ENCODE results near the gene TRMT44. TPM values are rescaled to one million over a fixed set of nuclear protein-coding genes. Genes with fewer than 3 reads are reported as not detected.

The TRMT44 gene
- total RNA-seq, 1 experiment from 2014 or later: 25.8 TPM

DNA sequence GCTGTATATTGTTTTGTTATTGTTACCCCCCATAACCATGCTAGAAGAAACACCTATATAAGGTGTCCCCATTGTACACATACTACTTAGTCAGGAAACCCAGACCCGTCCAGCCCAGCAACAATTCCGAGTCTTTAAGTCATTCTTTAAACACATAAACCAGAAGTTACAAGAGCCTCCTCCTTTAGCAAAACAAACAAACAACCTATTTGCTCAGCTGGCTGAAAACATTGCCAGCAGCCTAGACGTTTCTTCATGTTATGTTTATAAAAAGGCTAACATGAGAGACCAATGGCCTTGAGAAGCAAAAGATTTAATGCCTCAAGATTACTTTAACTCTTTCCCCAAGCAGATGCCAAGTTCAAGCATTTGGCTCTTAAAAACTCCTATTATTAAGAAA is 1.4 kb upstream of the TRMT44 start:
- H2AFZ ChIP-seq (ENCODE audit: low read depth, low read length, poor library complexity, severe bottlenecking): no peak overlapping the region
- H3K4me2 ChIP-seq (ENCODE audit: low read length): peak overlapping the region; percentile 93
- no TSS peak for BruUV-seq (replicated peaks)
- H3K9ac ChIP-seq (ENCODE audit: low read length): peak overlapping the region; percentile 82
- peaks cover 11 to 19% of the 10 kb centered on the region in 2 experiments; a peak in 3 of 4 replicates for H3K4me1 ChIP-seq (ENCODE audit: control insufficient read depth in 1 of 2, insufficient read depth in 2 of 2, low read length in 2 of 2)
- intact Hi-C loops (cut with micrococcal nuclease): no loop called here
- no peaks in the 10 kb centered on the region for H3K27me3 ChIP-seq (ENCODE audit: insufficient read depth, low read length)
- no peaks in the 10 kb centered on the region for H3K9me2 ChIP-seq (ENCODE audit: insufficient read depth)
- no peaks in the 10 kb centered on the region for H4K20me1 ChIP-seq (ENCODE audit: insufficient read depth)
- ChIA-PET CTCF (interaction anchor here (1.3 kb wide), 1 partner anchor 10 kb away, joined by 3 read pairs; no protein-coding TSS in a partner anchor), POLR2A (no interaction called here), RAD21 (ENCODE audit: low non-redundant PET in 1 of 2, low total read pairs in 2 of 2, uncharacterized antibody in 2 of 2, unreplicated experiment in 2 of 2) (no interaction called here)
- peak overlapping the region; percentile 87 to 99 for H3K4me3 ChIP-seq (replicated peaks in 1 of 2; ENCODE audit: low read depth in 1 of 2, low read length in 2 of 2)
- 0 out of 4 replicates have a peak, but pooled peaks cover 0 to 2% of the 10 kb centered on the region in 2 experiments for H3K36me3 ChIP-seq (ENCODE audit: control insufficient read depth in 1 of 2, insufficient read depth in 2 of 2, low read length in 2 of 2)
- DNase-seq (ENCODE audit: low read depth, low spot score) (no peak), ATAC-seq (no peak)
- TF ChIP-seq YY1 (IDR thresholded peaks at IDR 0.05; ENCODE audit: extremely low read depth, insufficient replicate concordance, low read depth, low read length): no peak
- TF ChIP-seq EGR1 (IDR thresholded peaks at IDR 0.05; ENCODE audit: low read depth): no peak
- TF ChIP-seq, protein P1, sequence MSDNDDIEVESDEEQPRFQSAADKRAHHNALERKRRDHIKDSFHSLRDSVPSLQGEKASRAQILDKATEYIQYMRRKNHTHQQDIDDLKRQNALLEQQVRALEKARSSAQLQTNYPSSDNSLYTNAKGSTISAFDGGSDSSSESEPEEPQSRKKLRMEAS (IDR thresholded peaks at IDR 0.05): no peak
- TF ChIP-seq, protein P2, sequence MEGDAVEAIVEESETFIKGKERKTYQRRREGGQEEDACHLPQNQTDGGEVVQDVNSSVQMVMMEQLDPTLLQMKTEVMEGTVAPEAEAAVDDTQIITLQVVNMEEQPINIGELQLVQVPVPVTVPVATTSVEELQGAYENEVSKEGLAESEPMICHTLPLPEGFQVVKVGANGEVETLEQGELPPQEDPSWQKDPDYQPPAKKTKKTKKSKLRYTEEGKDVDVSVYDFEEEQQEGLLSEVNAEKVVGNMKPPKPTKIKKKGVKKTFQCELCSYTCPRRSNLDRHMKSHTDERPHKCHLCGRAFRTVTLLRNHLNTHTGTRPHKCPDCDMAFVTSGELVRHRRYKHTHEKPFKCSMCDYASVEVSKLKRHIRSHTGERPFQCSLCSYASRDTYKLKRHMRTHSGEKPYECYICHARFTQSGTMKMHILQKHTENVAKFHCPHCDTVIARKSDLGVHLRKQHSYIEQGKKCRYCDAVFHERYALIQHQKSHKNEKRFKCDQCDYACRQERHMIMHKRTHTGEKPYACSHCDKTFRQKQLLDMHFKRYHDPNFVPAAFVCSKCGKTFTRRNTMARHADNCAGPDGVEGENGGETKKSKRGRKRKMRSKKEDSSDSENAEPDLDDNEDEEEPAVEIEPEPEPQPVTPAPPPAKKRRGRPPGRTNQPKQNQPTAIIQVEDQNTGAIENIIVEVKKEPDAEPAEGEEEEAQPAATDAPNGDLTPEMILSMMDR (IDR thresholded peaks at IDR 0.05 in 2 of 3, conservative IDR thresholded peaks at IDR 0.05 in 1 of 3; ENCODE audit: borderline replicate concordance in 1 of 3, insufficient read depth in 1 of 3, low read depth in 2 of 3, low read length in 2 of 3): no peak
- no peak for TF ChIP-seq EZH2phosphoT487 (IDR thresholded peaks at IDR 0.05; ENCODE audit: borderline replicate concordance)
- TF ChIP-seq CBX3 (IDR thresholded peaks at IDR 0.05; ENCODE audit: low read depth): no peak
- TF ChIP-seq SP1 (IDR thresholded peaks at IDR 0.05; ENCODE audit: low read depth): no peak
- no peak for TF ChIP-seq FOSL1 (IDR thresholded peaks at IDR 0.05; ENCODE audit: low read depth)
- no peak for TF ChIP-seq ELF1 (IDR thresholded peaks at IDR 0.05; ENCODE audit: borderline replicate concordance, low read depth)
- TF ChIP-seq, protein P3, sequence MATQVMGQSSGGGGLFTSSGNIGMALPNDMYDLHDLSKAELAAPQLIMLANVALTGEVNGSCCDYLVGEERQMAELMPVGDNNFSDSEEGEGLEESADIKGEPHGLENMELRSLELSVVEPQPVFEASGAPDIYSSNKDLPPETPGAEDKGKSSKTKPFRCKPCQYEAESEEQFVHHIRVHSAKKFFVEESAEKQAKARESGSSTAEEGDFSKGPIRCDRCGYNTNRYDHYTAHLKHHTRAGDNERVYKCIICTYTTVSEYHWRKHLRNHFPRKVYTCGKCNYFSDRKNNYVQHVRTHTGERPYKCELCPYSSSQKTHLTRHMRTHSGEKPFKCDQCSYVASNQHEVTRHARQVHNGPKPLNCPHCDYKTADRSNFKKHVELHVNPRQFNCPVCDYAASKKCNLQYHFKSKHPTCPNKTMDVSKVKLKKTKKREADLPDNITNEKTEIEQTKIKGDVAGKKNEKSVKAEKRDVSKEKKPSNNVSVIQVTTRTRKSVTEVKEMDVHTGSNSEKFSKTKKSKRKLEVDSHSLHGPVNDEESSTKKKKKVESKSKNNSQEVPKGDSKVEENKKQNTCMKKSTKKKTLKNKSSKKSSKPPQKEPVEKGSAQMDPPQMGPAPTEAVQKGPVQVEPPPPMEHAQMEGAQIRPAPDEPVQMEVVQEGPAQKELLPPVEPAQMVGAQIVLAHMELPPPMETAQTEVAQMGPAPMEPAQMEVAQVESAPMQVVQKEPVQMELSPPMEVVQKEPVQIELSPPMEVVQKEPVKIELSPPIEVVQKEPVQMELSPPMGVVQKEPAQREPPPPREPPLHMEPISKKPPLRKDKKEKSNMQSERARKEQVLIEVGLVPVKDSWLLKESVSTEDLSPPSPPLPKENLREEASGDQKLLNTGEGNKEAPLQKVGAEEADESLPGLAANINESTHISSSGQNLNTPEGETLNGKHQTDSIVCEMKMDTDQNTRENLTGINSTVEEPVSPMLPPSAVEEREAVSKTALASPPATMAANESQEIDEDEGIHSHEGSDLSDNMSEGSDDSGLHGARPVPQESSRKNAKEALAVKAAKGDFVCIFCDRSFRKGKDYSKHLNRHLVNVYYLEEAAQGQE (IDR thresholded peaks at IDR 0.05; ENCODE audit: low read depth): no peak
- H3K9me3 ChIP-seq (ENCODE audit: control insufficient read depth in 1 of 2, insufficient read depth in 1 of 2, low read depth in 1 of 2, low read length in 2 of 2): no peaks in the 10 kb centered on the region
- H3K79me2 ChIP-seq (ENCODE audit: insufficient read depth, low read length): peaks cover 80% of the 10 kb centered on the region
- no peak overlapping the region for H3K27ac ChIP-seq (ENCODE audit: low read depth, low read length)
